HG03064 (cell line): Measurements from ENCODE around the gene CHTOP.
"Not testable (repeated sequence)": the region's sequence is repeated elsewhere in the genome, so short reads cannot be mapped to it uniquely, and the experiment has no call there.

ENCODE experiments used
- ATAC-seq: cut with Tn5 transposase; IDR thresholded peaks from one replicate; pipeline ENCODE4 v1.9.1; 2021; ENCODE audit warnings: low read depth; ENCODE audit not compliant: unreplicated experiment

Gene CHTOP, protein sequence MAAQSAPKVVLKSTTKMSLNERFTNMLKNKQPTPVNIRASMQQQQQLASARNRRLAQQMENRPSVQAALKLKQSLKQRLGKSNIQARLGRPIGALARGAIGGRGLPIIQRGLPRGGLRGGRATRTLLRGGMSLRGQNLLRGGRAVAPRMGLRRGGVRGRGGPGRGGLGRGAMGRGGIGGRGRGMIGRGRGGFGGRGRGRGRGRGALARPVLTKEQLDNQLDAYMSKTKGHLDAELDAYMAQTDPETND

DNA sequence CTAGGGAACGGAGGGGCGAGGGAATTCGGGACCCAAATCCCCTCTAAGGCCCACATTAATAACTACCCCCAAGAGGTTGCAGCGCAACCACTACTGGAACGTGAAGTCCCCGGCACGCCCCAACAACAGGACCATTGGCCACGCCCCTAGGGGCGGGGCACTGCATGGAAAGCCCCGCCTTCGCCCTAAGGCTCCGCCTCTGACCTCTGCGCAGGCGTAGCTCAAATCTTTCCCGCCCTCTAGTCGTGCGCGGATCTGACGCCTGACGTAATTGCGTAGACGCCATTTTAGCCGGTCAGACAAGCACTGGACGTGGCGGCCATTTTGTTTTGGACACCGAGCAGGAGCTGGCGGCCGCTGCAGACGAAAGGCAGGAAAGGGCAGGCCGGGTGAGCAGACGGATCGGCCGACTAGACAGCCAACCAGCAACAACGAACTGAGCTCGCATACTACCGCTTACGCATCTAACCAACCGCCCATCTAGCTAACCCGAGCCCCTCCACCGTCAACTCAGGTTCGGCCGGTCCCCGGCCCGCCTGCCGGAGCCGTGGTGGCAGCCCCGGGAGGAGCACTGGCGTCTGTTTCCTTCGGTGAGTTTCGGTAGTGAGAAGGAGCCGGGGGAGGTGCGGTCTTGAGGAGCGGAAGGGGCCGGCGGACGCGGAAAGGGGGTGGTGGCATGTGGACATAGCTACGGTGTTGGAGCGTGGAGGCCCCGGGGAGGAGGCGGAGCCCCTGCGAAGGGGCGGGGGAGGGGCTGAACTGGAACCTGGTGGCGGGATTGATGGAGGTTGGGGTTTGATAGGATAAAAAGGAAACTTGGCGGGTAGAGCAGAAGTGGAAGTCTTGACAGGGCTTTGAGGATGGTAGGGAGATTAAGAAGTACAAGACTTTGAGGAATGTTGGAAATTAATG, at the start of gene CHTOP:
Gene CHTOP, plus strand, starts transcription at position 313 of the 912 bp plus-strand sequence. CDS start 2,523 bp downstream, outside the sequence.
- ATAC-seq = peak; percentile 78

DNA sequence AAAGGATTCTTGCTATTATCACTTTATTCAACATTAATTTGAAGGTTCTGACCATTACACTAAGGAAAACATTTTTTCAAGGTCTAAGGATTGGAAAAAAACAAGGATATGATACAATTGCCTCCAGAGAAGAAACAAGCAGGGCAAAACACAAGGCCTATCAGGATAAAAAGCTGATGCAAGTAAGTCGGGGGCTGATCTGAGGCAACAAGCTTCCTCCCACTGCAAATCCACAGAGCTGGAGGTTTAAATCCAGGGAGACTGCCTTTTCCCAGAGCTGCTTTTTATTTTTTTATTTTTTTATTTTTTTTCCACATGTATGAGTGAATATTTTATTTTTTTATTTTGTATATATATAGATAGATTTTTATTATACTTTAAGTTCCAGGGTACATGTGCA, 48.9 kb upstream of the CHTOP start:
- no peak for ATAC-seq

DNA sequence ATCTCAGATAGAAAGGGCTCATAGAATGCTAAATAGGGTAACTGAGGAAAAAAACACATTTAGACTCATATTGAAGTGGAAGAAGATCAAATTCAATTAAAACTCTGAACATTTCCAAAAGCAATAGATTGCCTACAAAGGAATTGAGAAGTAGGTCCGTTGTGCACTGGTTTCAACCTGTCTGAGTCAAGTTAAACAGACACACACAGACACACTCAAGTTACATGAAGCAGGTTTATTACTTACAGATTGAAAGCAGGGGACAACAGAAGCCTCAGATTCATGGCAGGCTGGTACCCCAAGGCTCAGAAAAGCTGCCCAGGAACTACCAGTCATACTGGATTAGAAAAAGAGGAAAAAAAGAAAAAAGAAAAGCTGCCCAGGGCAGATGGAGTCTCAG, 47.5 kb upstream of the CHTOP start:
- no peak for ATAC-seq

DNA sequence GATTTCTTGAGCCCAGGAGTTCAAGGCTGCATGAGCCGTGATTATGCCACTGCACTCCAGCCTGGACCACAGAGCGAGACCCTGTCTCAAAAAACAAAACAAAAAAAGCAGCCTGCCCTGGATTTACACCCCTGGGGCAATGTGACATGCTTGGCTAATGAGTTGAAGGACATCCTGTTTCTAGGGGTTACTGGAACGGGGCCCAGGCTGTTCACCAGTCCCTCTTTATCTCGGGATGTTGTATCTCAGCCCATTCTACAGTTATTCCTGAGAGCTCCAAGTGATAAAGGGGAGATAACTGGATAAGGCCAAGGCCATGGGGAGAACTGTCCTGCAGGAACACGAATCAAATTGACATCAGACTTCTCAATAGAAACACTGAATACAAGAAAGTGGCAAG, 46.6 kb upstream of the CHTOP start:
- ATAC-seq = no peak

- not testable (repeated sequence) for ATAC-seq
Measured at GRCh38 chr1:153588033-153588432, 45.8 kb upstream of the CHTOP start.

- ATAC-seq = no peak
Measured at GRCh38 chr1:153588482-153588881, 45.4 kb upstream of the CHTOP start.

DNA sequence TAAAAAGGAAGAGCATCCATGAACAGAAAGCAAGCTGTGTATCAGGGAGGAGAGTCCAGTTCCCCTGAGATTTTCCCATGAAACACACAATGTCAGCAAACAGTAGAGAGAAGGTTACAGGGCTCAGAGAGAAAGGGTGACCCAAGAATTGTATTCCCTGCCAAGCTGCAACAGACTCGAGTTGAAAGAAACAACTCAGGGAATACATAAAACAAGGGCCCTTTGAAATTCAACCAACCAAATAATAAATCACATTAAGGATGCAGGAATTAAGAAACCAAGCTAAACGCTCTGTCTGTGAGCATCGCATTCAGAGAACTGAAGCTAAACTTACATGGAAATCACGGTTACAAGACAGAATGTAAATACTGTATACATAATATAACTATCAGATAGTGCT, 41.1 kb upstream of the CHTOP start:
- no peak for ATAC-seq

- ATAC-seq = no peak
Measured at GRCh38 chr1:153597206-153597605, 36.7 kb upstream of the CHTOP start.

- ATAC-seq = peak; percentile 99
Measured at GRCh38 chr1:153598309-153599172, 35.3 kb upstream of the CHTOP start.

GRCh38 chr1:153599847-153600246, 34.0 kb upstream of the CHTOP start:
- no peak for ATAC-seq

DNA sequence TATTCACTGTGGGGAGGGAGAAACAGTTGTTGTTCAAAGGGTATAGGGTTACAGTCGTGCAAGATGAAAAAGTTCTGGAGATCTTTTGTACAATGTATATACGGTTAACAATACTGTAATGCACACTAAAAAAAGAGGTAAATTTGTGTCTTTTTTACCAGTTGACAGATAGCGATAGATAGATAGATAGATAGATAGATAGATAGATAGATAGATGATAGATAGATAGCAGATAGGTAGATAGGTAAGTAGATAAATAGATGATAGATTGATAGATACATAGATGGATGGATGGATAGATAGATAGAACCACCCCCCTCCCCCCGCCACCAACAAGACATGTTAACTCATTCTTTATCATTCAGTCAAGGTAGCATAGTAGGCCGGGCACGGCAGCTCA, 31.1 kb upstream of the CHTOP start:
- ATAC-seq = no peak

GRCh38 chr1:153606194-153606593, 27.7 kb upstream of the CHTOP start:
- ATAC-seq = no peak

- no peak for ATAC-seq
Measured at GRCh38 chr1:153607381-153607780, 26.5 kb upstream of the CHTOP start.

DNA sequence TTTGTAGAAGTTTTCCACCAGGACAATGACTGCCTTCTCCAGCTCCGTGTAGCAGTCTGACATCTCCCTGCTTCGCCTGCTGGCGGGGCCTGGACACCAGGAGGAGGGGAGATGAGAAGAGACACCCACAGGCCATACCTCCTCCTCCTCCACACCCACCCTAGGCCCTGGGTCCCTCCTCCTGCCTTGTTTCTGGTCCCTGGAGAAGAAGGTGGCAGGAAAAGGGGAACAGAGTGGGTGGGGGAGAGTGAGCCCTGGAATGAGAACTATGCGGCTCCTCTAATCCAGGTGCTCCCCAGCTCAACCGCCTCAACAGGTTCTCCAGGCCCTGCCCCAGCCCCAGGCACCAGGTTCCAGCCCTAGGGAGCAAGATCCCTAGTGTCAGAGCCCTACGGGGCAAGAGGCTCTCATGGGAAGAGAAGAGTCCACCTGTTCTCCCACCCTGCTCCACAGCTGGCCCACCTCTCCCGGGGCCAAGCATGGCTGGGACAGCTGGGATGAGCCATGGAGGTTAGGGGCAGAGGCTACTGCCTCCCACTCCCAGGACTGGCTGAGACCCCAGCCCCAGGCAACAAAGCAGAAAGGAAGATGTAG, 25.7 kb upstream of the CHTOP start:
- ATAC-seq = no peak

GRCh38 chr1:153608742-153609584, 24.9 kb upstream of the CHTOP start:
- no peak for ATAC-seq

DNA sequence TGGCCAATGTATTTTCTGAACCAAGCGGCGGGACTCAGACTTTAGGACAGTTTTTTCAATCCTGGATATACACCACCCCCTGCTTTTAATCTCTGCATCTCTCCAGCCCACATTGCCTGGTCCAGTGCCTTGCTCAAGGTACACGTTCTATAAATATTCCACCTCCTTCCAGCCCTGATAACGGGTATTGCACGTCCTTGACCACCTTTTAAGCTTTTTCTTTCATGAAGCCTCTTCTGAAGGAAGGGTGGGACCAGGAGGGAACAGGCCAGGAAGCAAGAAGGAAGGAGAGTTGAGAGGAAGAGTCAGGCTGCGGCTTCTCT, 24.3 kb upstream of the CHTOP start:
- no peak for ATAC-seq

DNA sequence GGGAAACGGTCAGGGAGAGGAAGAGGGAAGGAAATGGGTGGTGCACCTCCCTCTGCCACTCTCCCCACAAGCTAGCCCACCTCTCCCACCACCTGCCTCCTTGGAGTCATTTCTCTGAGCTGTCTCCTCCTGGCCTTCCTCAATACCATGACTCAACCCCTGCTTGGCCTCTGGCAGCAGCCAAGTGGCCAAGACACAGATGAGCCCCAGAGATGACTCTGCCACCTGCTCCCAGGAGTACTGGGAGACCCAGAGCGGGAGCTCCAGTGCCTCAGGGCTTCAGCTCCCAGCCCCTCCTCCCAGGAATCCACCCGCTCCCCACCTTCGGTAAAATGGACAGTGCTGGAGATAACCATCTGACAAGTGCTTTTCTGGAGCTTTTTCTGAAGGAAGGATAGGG, 23.5 kb upstream of the CHTOP start:
- no peak for ATAC-seq

DNA sequence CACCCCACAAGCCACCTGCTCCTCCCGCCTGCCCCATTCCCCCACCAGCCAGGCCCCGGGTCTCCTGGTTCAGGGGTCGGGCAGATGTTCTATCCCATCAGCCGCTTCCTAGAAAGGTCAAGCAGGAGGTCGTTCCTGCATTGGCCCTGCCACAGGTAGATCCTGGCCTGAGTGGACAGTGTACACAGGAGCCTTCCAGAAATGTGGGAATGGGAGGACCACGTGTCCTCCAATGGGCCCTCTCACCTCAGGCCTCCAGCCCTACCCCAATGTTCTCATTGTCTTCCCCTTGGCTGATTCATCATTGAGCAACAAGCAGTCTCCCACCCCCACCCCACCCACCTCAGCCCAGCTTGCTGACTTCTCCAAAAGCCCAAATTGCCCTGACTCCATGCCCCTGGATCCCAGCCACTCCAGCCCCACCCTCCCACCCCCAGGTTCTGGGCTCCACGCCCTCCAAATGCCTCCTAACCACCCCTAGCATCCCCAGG, 23.0 kb upstream of the CHTOP start:
- no peak for ATAC-seq

DNA sequence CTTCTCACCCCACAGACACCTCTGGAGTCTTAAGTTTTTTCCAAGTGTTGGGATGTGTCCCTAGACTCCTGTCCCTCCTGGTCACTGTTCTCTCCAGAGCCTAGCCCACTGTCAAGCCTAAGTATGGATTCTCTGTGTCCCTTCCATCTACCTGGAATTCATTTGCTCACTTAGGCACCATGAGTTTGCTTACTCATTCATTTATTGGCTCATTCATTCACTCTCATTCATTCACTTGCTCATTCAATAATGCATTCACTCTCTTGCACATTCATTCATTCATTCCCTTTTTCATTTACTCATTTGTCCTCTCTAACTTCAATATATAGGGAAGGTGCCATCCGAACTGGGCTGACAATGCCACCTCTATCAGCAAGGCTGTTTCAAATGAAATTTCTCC, 22.5 kb upstream of the CHTOP start:
- no peak for ATAC-seq
